H1 (cell line): Measurements from ENCODE around the gene TNS3. TPM values are rescaled to one million over a fixed set of nuclear protein-coding genes. Genes with fewer than 3 reads are reported as not detected.
A peak's percentile ranks its signal among the peaks of the same experiment; 100 is the strongest.

ENCODE experiments used
- CTCF ChIA-PET: fragments of 300-600 bp; sonication (Branson Sonifier 250); formaldehyde crosslinking; loops from one replicate; lab custom pipeline; 2021; ENCODE audit not compliant: partially characterized antibody; lab: Charles Lee
- POLR2A ChIA-PET: fragments of 300-600 bp; sonication (Branson Sonifier 250); formaldehyde crosslinking; loops from one replicate; lab custom pipeline; 2021; ENCODE audit warnings: inconsistent platforms; ENCODE audit not compliant: partially characterized antibody; lab: Charles Lee
- DNase-seq, 2 experiments: peaks; one replicate each; pipeline versions ENCODE4 v3.0.0 to v3.0.0-alpha.2; 2010 to 2022; ENCODE audit warnings: low spot score in 2 of 2, low read depth in 1 of 2, mixed read lengths in 1 of 2
- FAIRE-seq: peaks from 2 replicates; lab custom pipeline; 2011; peaks lifted over from hg19 to GRCh38; lab: Jason Lieb, UNC
- H2AFZ ChIP-seq: 2 replicates; pipeline ENCODE4 v1.8.1; 2012; ENCODE audit warnings: low read length, inconsistent platforms
- H2AK5ac ChIP-seq: 2 replicates; pipeline ENCODE4 v1.6.1; 2013; ENCODE audit warnings: low read depth, low read length
- H2BK120ac ChIP-seq: replicated peaks from 2 replicates; pipeline ENCODE3; 2013; ENCODE audit warnings: low read depth, low read length, inconsistent platforms
- H2BK12ac ChIP-seq: 2 replicates; pipeline ENCODE4 v1.6.1; 2013; ENCODE audit warnings: low read depth, low read length
- H2BK15ac ChIP-seq: 2 replicates; pipeline ENCODE4 v1.6.1; 2013; ENCODE audit warnings: low read length
- H2BK20ac ChIP-seq: 2 replicates; pipeline ENCODE4 v1.6.1; 2013; ENCODE audit warnings: low read length
- H2BK5ac ChIP-seq: 2 replicates; pipeline ENCODE4 v1.6.1; 2013; ENCODE audit warnings: low read depth, low read length
- H3K14ac ChIP-seq: 2 replicates; pipeline ENCODE4 v1.6.1; 2013; ENCODE audit warnings: inconsistent platforms; ENCODE audit not compliant: insufficient read length
- H3K18ac ChIP-seq: 2 replicates; pipeline ENCODE4 v1.6.1; 2013; ENCODE audit warnings: low read length; ENCODE audit errors: extremely low read depth
- H3K23ac ChIP-seq: 2 replicates; pipeline ENCODE4 v1.6.1; 2013; ENCODE audit warnings: inconsistent platforms; ENCODE audit not compliant: insufficient read length
- H3K23me2 ChIP-seq: 2 replicates; pipeline ENCODE4 v1.6.1; 2013; ENCODE audit warnings: low read depth, low read length
- H3K27ac ChIP-seq: 2 replicates; pipeline ENCODE4 v1.6.1; 2011; ENCODE audit warnings: low read depth, low read length, inconsistent platforms
- H3K27me3 ChIP-seq, 4 experiments: replicated peaks in 1 of 4; 1 replicate in 1 of 4; 2 replicates in 3 of 4; pipeline versions ENCODE4 v1.6.1 to v1.8.1; 2011 to 2013; ENCODE audit warnings: low read length in 3 of 4, mild to moderate bottlenecking in 3 of 4, inconsistent platforms in 2 of 4, mixed read lengths in 2 of 4, moderate library complexity in 1 of 4; ENCODE audit not compliant: control insufficient read depth in 3 of 4, insufficient read depth in 3 of 4; ENCODE audit errors: extremely low read depth in 1 of 4
- H3K36me3 ChIP-seq, 4 experiments: 2 replicates each; pipeline versions ENCODE4 v1.6.1 to v1.8.1; 2011 to 2013; ENCODE audit warnings: mild to moderate bottlenecking in 4 of 4, low read length in 3 of 4, moderate library complexity in 2 of 4, control low read depth in 1 of 4, inconsistent platforms in 1 of 4; ENCODE audit not compliant: insufficient read depth in 4 of 4, control insufficient read depth in 2 of 4
- H3K4ac ChIP-seq: replicated peaks from 2 replicates; pipeline ENCODE3; 2013; ENCODE audit warnings: low read length, low read depth, mixed read lengths, inconsistent platforms; ENCODE audit not compliant: insufficient read length
- H3K4me1 ChIP-seq, 4 experiments: replicated peaks in 1 of 4; 1 replicate in 1 of 4; 2 replicates in 3 of 4; pipeline versions ENCODE4 v1.6.1 to v1.8.1; 2011 to 2013; ENCODE audit warnings: low read length in 3 of 4, inconsistent platforms in 2 of 4, mixed read lengths in 1 of 4; ENCODE audit not compliant: insufficient read depth in 4 of 4, control insufficient read depth in 3 of 4
- H3K4me2 ChIP-seq, 2 experiments: 2 replicates each; pipeline versions ENCODE4 v1.6.1 to v1.8.1; 2011 to 2013; ENCODE audit warnings: low read depth in 2 of 2, low read length in 2 of 2, control low read depth in 1 of 2, inconsistent platforms in 1 of 2, mild to moderate bottlenecking in 1 of 2; ENCODE audit not compliant: insufficient read depth in 1 of 2
- H3K4me3 ChIP-seq, 4 experiments: fragments of 200-600, 300-600 bp in 1 of 4; sonication (generic), shearing (Covaris generic), sonication (Bioruptor Twin) in 1 of 4; 2 replicates each; pipeline versions ENCODE4 v1.5.1 to v1.8.1; 2011 to 2016; ENCODE audit warnings: low read length in 4 of 4, low read depth in 3 of 4, control low read depth in 2 of 4, inconsistent platforms in 2 of 4, mild to moderate bottlenecking in 2 of 4, mixed read lengths in 1 of 4, moderate library complexity in 1 of 4; ENCODE audit not compliant: insufficient read depth in 2 of 4; ENCODE audit errors: extremely low read depth in 1 of 4
- H3K56ac ChIP-seq: replicated peaks from 2 replicates; pipeline ENCODE3; 2013; ENCODE audit warnings: low read depth, mild to moderate bottlenecking, mixed read lengths, low read length, inconsistent platforms; ENCODE audit not compliant: insufficient read length
- H3K79me1 ChIP-seq: 2 replicates; pipeline ENCODE4 v1.6.1; 2013; ENCODE audit warnings: low read depth, low read length, control low read depth
- H3K79me2 ChIP-seq, 2 experiments: 2 replicates each; pipeline versions ENCODE4 v1.6.1 to v1.8.1; 2012 to 2013; ENCODE audit warnings: low read length in 2 of 2, mild to moderate bottlenecking in 2 of 2, inconsistent platforms in 1 of 2; ENCODE audit not compliant: insufficient read depth in 2 of 2, control insufficient read depth in 1 of 2
- H3K9ac ChIP-seq, 4 experiments: replicated peaks in 1 of 4; 1 replicate in 1 of 4; 2 replicates in 3 of 4; pipeline versions ENCODE4 v1.6.1 to v1.8.1; 2011 to 2013; ENCODE audit warnings: low read depth in 3 of 4, low read length in 3 of 4, control low read depth in 2 of 4, mild to moderate bottlenecking in 2 of 4, moderate library complexity in 2 of 4, inconsistent platforms in 1 of 4; ENCODE audit errors: extremely low read depth in 1 of 4
- H3K9me3 ChIP-seq, 2 experiments: 2 replicates each; pipeline versions ENCODE4 v1.6.1 to v1.8.1; 2012 to 2013; ENCODE audit warnings: mild to moderate bottlenecking in 2 of 2, moderate library complexity in 2 of 2, control low read depth in 1 of 2, inconsistent platforms in 1 of 2, low read depth in 1 of 2, low read length in 1 of 2, mixed read lengths in 1 of 2; ENCODE audit not compliant: insufficient read depth in 2 of 2
- H4K20me1 ChIP-seq, 2 experiments: replicated peaks in 1 of 2; 2 replicates each; pipeline versions ENCODE3 to v1.8.1; 2011 to 2013; ENCODE audit warnings: inconsistent platforms in 2 of 2, low read length in 2 of 2, mild to moderate bottlenecking in 1 of 2; ENCODE audit not compliant: insufficient read depth in 2 of 2, control insufficient read depth in 1 of 2
- H4K5ac ChIP-seq: 2 replicates; pipeline ENCODE4 v1.6.1; 2013; ENCODE audit warnings: low read length, low read depth, mixed read lengths, inconsistent platforms; ENCODE audit not compliant: insufficient read length
- H4K8ac ChIP-seq: 2 replicates; pipeline ENCODE4 v1.8.0; 2013; ENCODE audit warnings: mild to moderate bottlenecking, moderate library complexity, low read length, inconsistent platforms; ENCODE audit not compliant: insufficient read depth; ENCODE audit errors: extremely low read depth
- H4K91ac ChIP-seq: replicated peaks from 2 replicates; pipeline ENCODE3; 2013; ENCODE audit warnings: low read length, mixed read lengths, inconsistent platforms; ENCODE audit not compliant: insufficient read length
- ATF3 ChIP-seq: IDR thresholded peaks from 2 replicates; pipeline ENCODE4 v1.6.1; 2011; ENCODE audit warnings: low read depth, mild to moderate bottlenecking, low read length; ENCODE audit not compliant: insufficient read depth
- E2F6 ChIP-seq: IDR thresholded peaks from 2 replicates; pipeline ENCODE4 v1.6.1; 2012; ENCODE audit warnings: inconsistent platforms
- HDAC2 ChIP-seq, 2 experiments: fragments of 300-600 bp in 1 of 2; sonication (generic) in 1 of 2; IDR thresholded peaks; 2 replicates each; pipeline ENCODE4 v1.6.1; 2011 to 2012; ENCODE audit warnings: low read depth in 2 of 2, low read length in 2 of 2, mild to moderate bottlenecking in 2 of 2, moderate library complexity in 2 of 2, borderline replicate concordance in 1 of 2, inconsistent platforms in 1 of 2
- KDM4A ChIP-seq: IDR thresholded peaks from one replicate; pipeline ENCODE4 v1.7.1; 2012; ENCODE audit warnings: low read depth, mild to moderate bottlenecking, moderate library complexity, low read length, inconsistent platforms; ENCODE audit not compliant: severe bottlenecking
- MAX ChIP-seq: IDR thresholded peaks from 2 replicates; pipeline ENCODE4 v1.6.1; 2012; ENCODE audit warnings: inconsistent platforms
- WGBS, 2 experiments: shearing (Covaris generic) in 1 of 2; methylation state at CpG; one replicate each; pipeline versions ENCODE4 v1.1.6 to v1.1.7; 2013 to 2015; ENCODE audit warnings: low lambda C conversion rate in 2 of 2, mixed read lengths in 2 of 2, inconsistent platforms in 1 of 2, low coverage in 1 of 2, missing lambda C conversion rate in 1 of 2; ENCODE audit not compliant: insufficient replicate concordance in 2 of 2, insufficient coverage in 1 of 2, insufficient read length in 1 of 2; ENCODE audit errors: extremely low coverage in 1 of 2, missing lambda C conversion rate in 1 of 2; 5-methylcytosine and 5-hydroxymethylcytosine counted together
- polyA plus RNA-seq, 7 experiments: library from polyadenylated mRNA; depleted of rRNA in 3 of 7; stranded (reverse) in 5 of 7; unstranded in 2 of 7; fragments of >200 nt in 5 of 7; fragments of 200-250 nt in 2 of 7; gene quantifications; 1 replicate in 5 of 7; 2 replicates in 1 of 7; 4 replicates in 1 of 7; pipeline versions ENCODE4 v1.2.1 to v1.2.3, GENCODE V29; 2011 to 2013; ENCODE audit warnings: missing spikeins in 2 of 7, mixed read lengths in 2 of 7
- total RNA-seq: library from RNA; stranded (reverse); fragmentation: NEBNext Ultra II Directional; extraction: Animal tissue kit (Norgen Biotek cat#: 25700); gene quantifications from 2 replicates; pipeline ENCODE4 v1.2.1, GENCODE V29; 2021

The TNS3 gene
- total and polyA plus RNA-seq, 2 of the 8 experiments (the other 6 are each of a cell fraction or from before 2014, with no cell fraction given): 11.9 to 24.2 TPM

GRCh38 chr7:47580811-47581331 is 1.0 kb downstream of the TNS3 start:
- H3K79me1 ChIP-seq: peaks cover 10% of the 10 kb centered on the region; the same call in 1 of the 2 replicates
- H3K23ac ChIP-seq: no peak overlapping the region
- no peaks in the 10 kb centered on the region for H3K9me3 ChIP-seq
- H3K27ac ChIP-seq: no peak overlapping the region
- H2BK20ac ChIP-seq: no peak overlapping the region
- no peak overlapping the region for H3K56ac ChIP-seq
- no peak overlapping the region for H4K8ac ChIP-seq
- no peak for DNase-seq
- no peak overlapping the region for H2AFZ ChIP-seq
- H2AK5ac ChIP-seq: no peak overlapping the region
- peaks cover 9 to 23% of the 10 kb centered on the region in 2 experiments for H3K79me2 ChIP-seq
- peaks cover 5 to 32% (median 15%) of the 10 kb centered on the region in 4 experiments for H3K4me1 ChIP-seq
- H3K18ac ChIP-seq: no peak overlapping the region; the same call in 1 of the 2 replicates
- H2BK12ac ChIP-seq: no peak overlapping the region
- no peak overlapping the region for H3K9ac ChIP-seq
- WGBS, 2 experiments: 4% methylated on average over 8 of the region's 15 CpGs; no CpG with 5 or more reads in 1 of the 2 experiments
- H2BK5ac ChIP-seq: no peak overlapping the region
- POLR2A ChIA-PET: interaction anchor here (0.6 to 2.1 kb wide), 6 partner anchors 9 to 47 kb away, joined by 3 to 9 read pairs (median 4); no protein-coding TSS in a partner anchor
- H2BK15ac ChIP-seq: 0 out of 2 replicates have a peak overlapping the region, but pooled peaks have one; percentile 31
- no peak overlapping the region for H4K91ac ChIP-seq
- no peaks in the 10 kb centered on the region for H3K36me3 ChIP-seq
- peak overlapping the region; percentile 80 to 97 for H3K4me2 ChIP-seq
- H4K5ac ChIP-seq: peak overlapping the region; percentile 55
- H3K4ac ChIP-seq: no peak overlapping the region
- no peak for FAIRE-seq
- TF ChIP-seq E2F6 (peak; percentile 28; the same call in 1 of the 2 replicates), MAX (peak; percentile 49; the same call in 1 of the 2 replicates), ATF3 (no peak), HDAC2 (IDR thresholded peaks at IDR 0.05; ENCODE audit: borderline replicate concordance in 1 of 2, low read depth in 2 of 2, low read length in 2 of 2) (no peak), KDM4A (no peak)
- TF ChIP-seq, all 59 proteins: peak for 2
- Histone ChIP-seq H3K23me2 (peaks cover 3% of the 10 kb centered on the region; the same call in 1 of the 2 replicates), H4K20me1 (peaks cover 0 to 2% of the 10 kb centered on the region in 2 experiments), H3K27me3 (peaks cover 0 to 17% (median 13%) of the 10 kb centered on the region in 4 experiments; a peak in 6 of 7 replicates), H3K14ac (no peak overlapping the region), H3K4me3 (peak overlapping the region; percentile 45 to 91 (median 66)), H2BK120ac (no peak overlapping the region)
- CTCF ChIA-PET: interaction anchor here (1.0 to 1.9 kb wide), 7 partner anchors 9 to 314 kb away, joined by 3 to 7 read pairs (median 4); no protein-coding TSS in a partner anchor
